Activated CD8-positive, alpha-beta T cell treated with anti-CD3 and anti-CD28 coated beads for 36 hours (primary cell): ENCODE results near the gene METTL24. TPM values are rescaled to one million over a fixed set of nuclear protein-coding genes. Genes with fewer than 3 reads are reported as not detected.

Source experiments
- ATAC-seq: fragments of 200-7000 bp; cut with Tn5 transposase; one replicate; pipeline ENCODE4 v1.10.0; 2021; ENCODE audit warnings: mild to moderate bottlenecking, moderate library complexity
- CTCF ChIA-PET: fragments of 350-600 bp; sonication (Branson Sonifier 250); formaldehyde crosslinking; loops from one replicate; lab custom pipeline; 2021; ENCODE audit warnings: antibody characterized with exemption; lab: Charles Lee
- POLR2A ChIA-PET: fragments of 350-600 bp; sonication (Branson Sonifier 250); formaldehyde crosslinking; loops from one replicate; lab custom pipeline; 2021; ENCODE audit warnings: antibody characterized with exemption; lab: Charles Lee
- DNase-seq: peaks from one replicate; pipeline ENCODE4 v3.0.0-alpha.2; 2020
- H3K27ac Mint-ChIP-seq: one replicate; pipeline ENCODE4 v1.8.0; 2021; ENCODE audit warnings: mild to moderate bottlenecking, mixed read lengths
- H3K27me3 Mint-ChIP-seq: one replicate; pipeline ENCODE4 v1.8.0; 2021; ENCODE audit warnings: mixed read lengths
- H3K36me3 Mint-ChIP-seq: one replicate; pipeline ENCODE4 v1.8.0; 2021; ENCODE audit warnings: low read depth, mixed read lengths
- H3K4me1 Mint-ChIP-seq: one replicate; pipeline ENCODE4 v1.8.0; 2021; ENCODE audit warnings: low read depth, mixed read lengths
- H3K4me3 Mint-ChIP-seq: one replicate; pipeline ENCODE4 v1.8.0; 2021; ENCODE audit warnings: mild to moderate bottlenecking, moderate library complexity, mixed read lengths
- H3K9me3 Mint-ChIP-seq: one replicate; pipeline ENCODE4 v1.8.0; 2021; ENCODE audit warnings: mixed read lengths
- intact Hi-C: fragments of 100-400 bp; cut with micrococcal nuclease; formaldehyde crosslinking; loops from one replicate; pipeline ENCODE4 v1.10.0; 2022
- total RNA-seq, 2 experiments: library from RNA; stranded (reverse); gene quantifications; one replicate each; pipeline ENCODE4 v1.2.3, GENCODE V29; 2021
- TF ChIP-seq, protein P1 (sequence below): fragments of 200-600 bp; IDR thresholded peaks from one replicate; pipeline ENCODE4 v1.8.0; 2022; ENCODE audit warnings: antibody characterized with exemption, mild to moderate bottlenecking

The METTL24 gene
- total RNA-seq, 2 experiments from 2014 or later = not detected

- H3K27me3 Mint-ChIP-seq = no peaks in the 10 kb centered on the region
- H3K9me3 Mint-ChIP-seq = no peaks in the 10 kb centered on the region
- peaks cover 6% of the 10 kb centered on the region for H3K4me1 Mint-ChIP-seq
- H3K4me3 Mint-ChIP-seq = no peak overlapping the region
- H3K36me3 Mint-ChIP-seq = no peaks in the 10 kb centered on the region
- no peak for DNase-seq
- ChIA-PET POLR2A (interaction anchor here (0.8 kb wide), 1 partner anchor 26 kb away, joined by 3 read pairs; no protein-coding TSS in a partner anchor), CTCF (no interaction called here)
- TF ChIP-seq, protein P1, sequence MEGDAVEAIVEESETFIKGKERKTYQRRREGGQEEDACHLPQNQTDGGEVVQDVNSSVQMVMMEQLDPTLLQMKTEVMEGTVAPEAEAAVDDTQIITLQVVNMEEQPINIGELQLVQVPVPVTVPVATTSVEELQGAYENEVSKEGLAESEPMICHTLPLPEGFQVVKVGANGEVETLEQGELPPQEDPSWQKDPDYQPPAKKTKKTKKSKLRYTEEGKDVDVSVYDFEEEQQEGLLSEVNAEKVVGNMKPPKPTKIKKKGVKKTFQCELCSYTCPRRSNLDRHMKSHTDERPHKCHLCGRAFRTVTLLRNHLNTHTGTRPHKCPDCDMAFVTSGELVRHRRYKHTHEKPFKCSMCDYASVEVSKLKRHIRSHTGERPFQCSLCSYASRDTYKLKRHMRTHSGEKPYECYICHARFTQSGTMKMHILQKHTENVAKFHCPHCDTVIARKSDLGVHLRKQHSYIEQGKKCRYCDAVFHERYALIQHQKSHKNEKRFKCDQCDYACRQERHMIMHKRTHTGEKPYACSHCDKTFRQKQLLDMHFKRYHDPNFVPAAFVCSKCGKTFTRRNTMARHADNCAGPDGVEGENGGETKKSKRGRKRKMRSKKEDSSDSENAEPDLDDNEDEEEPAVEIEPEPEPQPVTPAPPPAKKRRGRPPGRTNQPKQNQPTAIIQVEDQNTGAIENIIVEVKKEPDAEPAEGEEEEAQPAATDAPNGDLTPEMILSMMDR = no peak
- no peak overlapping the region for H3K27ac Mint-ChIP-seq
- no peak for ATAC-seq
- intact Hi-C loops = no loop called here
Observed at GRCh38 chr6:110320307-110320706, 37.8 kb downstream of the METTL24 start.

DNA sequence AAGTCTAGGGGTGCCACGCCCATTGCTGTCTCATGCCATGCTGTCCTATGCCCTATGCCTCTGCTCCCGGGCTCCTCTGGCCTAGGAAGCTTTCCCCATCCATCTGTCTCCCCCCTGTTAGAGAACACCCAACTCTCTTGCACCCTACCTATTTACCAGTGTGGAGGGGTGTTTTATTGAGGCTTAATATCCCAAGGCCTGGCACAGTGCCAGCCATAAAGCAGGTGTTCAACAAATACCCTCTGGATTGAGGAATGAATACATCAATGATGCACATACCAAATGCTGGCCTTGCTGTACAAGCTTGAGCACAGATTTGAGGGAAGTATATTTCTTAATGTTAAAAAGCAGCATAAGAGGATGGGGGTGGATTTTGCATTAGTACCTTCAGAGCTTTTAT is 38.3 kb downstream of the METTL24 start:
- Mint-ChIP-seq H3K4me3 (no peak overlapping the region), H3K27me3 (no peaks in the 10 kb centered on the region), H3K4me1 (peaks cover 6% of the 10 kb centered on the region), H3K9me3 (no peaks in the 10 kb centered on the region), H3K36me3 (no peaks in the 10 kb centered on the region), H3K27ac (no peak overlapping the region)
- POLR2A ChIA-PET = interaction anchor here (0.8 kb wide), 1 partner anchor 27 kb away, joined by 3 read pairs; no protein-coding TSS in a partner anchor
- ATAC-seq = no peak
- intact Hi-C loops = no loop called here
- CTCF ChIA-PET = interaction anchor here (0.6 kb wide), 1 partner anchor 1724 kb away, joined by 3 read pairs; no protein-coding TSS in a partner anchor
- no peak for DNase-seq
- TF ChIP-seq, protein P1 = no peak

- intact Hi-C loops = no loop called here
- CTCF ChIA-PET = interaction anchor here (0.6 kb wide), 1 partner anchor 1724 kb away, joined by 3 read pairs; no protein-coding TSS in a partner anchor
Observed at GRCh38 chr6:110319381-110319780, 38.8 kb downstream of the METTL24 start.

GRCh38 chr6:110318971-110319370 is 39.2 kb downstream of the METTL24 start:
- H3K36me3 Mint-ChIP-seq = no peaks in the 10 kb centered on the region
- intact Hi-C loops = no loop called here

More at GRCh38 chr6:110319381-110319780, 38.8 kb downstream of the METTL24 start:
- H3K27me3 Mint-ChIP-seq = no peaks in the 10 kb centered on the region
- no peak for ATAC-seq
- DNase-seq = no peak
- H3K27ac Mint-ChIP-seq = no peak overlapping the region
- TF ChIP-seq, protein P1 = no peak
- no peak overlapping the region for H3K4me3 Mint-ChIP-seq
- POLR2A ChIA-PET = no interaction called here
- H3K9me3 Mint-ChIP-seq = no peaks in the 10 kb centered on the region
- no peaks in the 10 kb centered on the region for H3K36me3 Mint-ChIP-seq
- peaks cover 6% of the 10 kb centered on the region for H3K4me1 Mint-ChIP-seq

GRCh38 chr6:110317646-110318045 is 40.5 kb downstream of the METTL24 start:
- no peak for ATAC-seq
- DNase-seq = no peak
- Mint-ChIP-seq H3K27me3 (no peaks in the 10 kb centered on the region), H3K27ac (no peak overlapping the region), H3K36me3 (no peaks in the 10 kb centered on the region), H3K4me3 (no peak overlapping the region), H3K9me3 (no peaks in the 10 kb centered on the region), H3K4me1 (peaks cover 1% of the 10 kb centered on the region)
- ChIA-PET POLR2A (no interaction called here), CTCF (interaction anchor here (1.3 to 1.4 kb wide), 2 partner anchors 9 to 24 kb away, joined by 3 to 5 read pairs; no protein-coding TSS in a partner anchor)
- intact Hi-C loops = no loop called here
- TF ChIP-seq, protein P1 = no peak

More at GRCh38 chr6:110318971-110319370, 39.2 kb downstream of the METTL24 start:
- Mint-ChIP-seq H3K27me3 (no peaks in the 10 kb centered on the region), H3K4me3 (no peak overlapping the region), H3K4me1 (peaks cover 6% of the 10 kb centered on the region), H3K9me3 (no peaks in the 10 kb centered on the region), H3K27ac (no peak overlapping the region)
- DNase-seq (no peak), ATAC-seq (no peak)
- POLR2A ChIA-PET = no interaction called here
- CTCF ChIA-PET = interaction anchor here (1.3 kb wide), 1 partner anchor 23 kb away, joined by 5 read pairs; no protein-coding TSS in a partner anchor
- TF ChIP-seq, protein P1 = no peak
